ENCODE results near the gene CEACAM19. TPM values are rescaled to one million over a fixed set of nuclear protein-coding genes. Genes with fewer than 3 reads are reported as not detected.

Gene CEACAM19
- total and polyA plus RNA-seq, 2 of the 4 experiments (the other 2 are of a cell fraction), result 0.72 to 9.3 TPM

- Histone ChIP-seq H4K8ac (ENCODE audit: low read depth in 2 of 2, low read length in 2 of 2) (no peak overlapping the region), H2BK5ac (ENCODE audit: low read depth, low read length, poor library complexity, severe bottlenecking) (no peak overlapping the region), H2BK20ac (ENCODE audit: low read depth, low read length) (no peak overlapping the region), H4K5ac (ENCODE audit: low read depth, low read length) (no peak overlapping the region), H2BK15ac (ENCODE audit: low read depth, low read length) (no peak overlapping the region), H3K14ac (replicated peaks; ENCODE audit: low read depth, low read length) (no peak overlapping the region), H3K4me3 (ENCODE audit: insufficient read depth, low read depth, low read length) (no peak overlapping the region), H3K9ac (ENCODE audit: low read depth, low read length) (no peak overlapping the region), H3K4me2 (ENCODE audit: low read depth, low read length) (no peak overlapping the region), H3K79me1 (ENCODE audit: low read depth in 1 of 2, low read length in 2 of 2) (peaks cover 31 to 67% of the 10 kb centered on the region in 2 experiments; a peak in 3 of 4 replicates), H2AK9ac (replicated peaks; ENCODE audit: low read depth, low read length, poor library complexity) (peak overlapping the region; percentile 3), H3K23ac (ENCODE audit: low read depth, low read length) (no peak overlapping the region), H3K18ac (ENCODE audit: low read depth, low read length) (no peak overlapping the region), H2BK120ac (ENCODE audit: low read depth, low read length) (no peak overlapping the region), H3K4ac (ENCODE audit: low read depth, low read length) (no peak overlapping the region), H4K91ac (ENCODE audit: insufficient read depth, low read depth, low read length) (no peak overlapping the region), H3K4me1 (ENCODE audit: control insufficient read depth, insufficient read depth, low read length) (peaks cover 2% of the 10 kb centered on the region; the same call in 1 of the 2 replicates), H3K36me3 (ENCODE audit: control insufficient read depth, insufficient read depth, low read length) (peaks cover 60% of the 10 kb centered on the region), H4K20me1 (ENCODE audit: insufficient read depth, low read length) (no peaks in the 10 kb centered on the region), H2AK5ac (ENCODE audit: low read depth, low read length) (no peak overlapping the region), H3K27ac (ENCODE audit: insufficient read depth, low read length) (no peak overlapping the region), H3K9me3 (ENCODE audit: control insufficient read depth, insufficient read depth, low read length) (no peaks in the 10 kb centered on the region), H3K56ac (ENCODE audit: extremely low read depth, insufficient read depth, low read length) (no peak overlapping the region), H3K27me3 (ENCODE audit: control insufficient read depth, insufficient read depth, low read length) (no peaks in the 10 kb centered on the region), H3K9me1 (ENCODE audit: insufficient read depth, low read length) (0 out of 2 replicates have a peak, but pooled peaks cover 6% of the 10 kb centered on the region), H2AFZ (replicated peaks; ENCODE audit: low read length, poor library complexity) (no peak overlapping the region)
- TF ChIP-seq RAD21 (IDR thresholded peaks at IDR 0.05; ENCODE audit: low read length) (no peak), MAZ (IDR thresholded peaks at IDR 0.05; ENCODE audit: borderline replicate concordance, low read depth, low read length) (no peak)
- intact Hi-C loops (cut with micrococcal nuclease) (no loop called here), in situ Hi-C loops (cut with MboI; ENCODE audit: low sequenced_read_pairs) (no loop called here), dilution Hi-C loops (cut with HindIII; ENCODE audit: low sequenced_read_pairs, unreplicated experiment) (no loop called here)
- no CpG with 5 or more reads among the region's 7 CpGs for WGBS, 2 experiments (ENCODE audit: extremely low coverage in 2 of 2, insufficient read length in 1 of 2)
- ChIA-PET CTCF (interaction anchor here (0.6 to 1.8 kb wide), 2 partner anchors 91 to 1212 kb away, joined by 3 to 15 read pairs; no protein-coding TSS in a partner anchor), POLR2A (ENCODE audit: unreplicated experiment) (no interaction called here)
- BruUV-seq (replicated peaks), result no TSS peak
- DNase-seq (peak; percentile 23), ATAC-seq (ENCODE audit: low read depth) (no peak)
These were observed 9.4 kb upstream of the CEACAM19 start for GRCh38 chr19:44661904-44662303.

Measured in IMR-90 (cell line).